GM21447 (cell line): ENCODE results near the gene ZNF813.
"Not testable (repeated sequence)": the region's sequence is repeated elsewhere in the genome, so short reads cannot be mapped to it uniquely, and the experiment has no call there.

Experiments used
- ATAC-seq: cut with Tn5 transposase; IDR thresholded peaks from one replicate; pipeline ENCODE4 v1.9.1; 2021; ENCODE audit not compliant: unreplicated experiment

The ZNF813 gene

DNA sequence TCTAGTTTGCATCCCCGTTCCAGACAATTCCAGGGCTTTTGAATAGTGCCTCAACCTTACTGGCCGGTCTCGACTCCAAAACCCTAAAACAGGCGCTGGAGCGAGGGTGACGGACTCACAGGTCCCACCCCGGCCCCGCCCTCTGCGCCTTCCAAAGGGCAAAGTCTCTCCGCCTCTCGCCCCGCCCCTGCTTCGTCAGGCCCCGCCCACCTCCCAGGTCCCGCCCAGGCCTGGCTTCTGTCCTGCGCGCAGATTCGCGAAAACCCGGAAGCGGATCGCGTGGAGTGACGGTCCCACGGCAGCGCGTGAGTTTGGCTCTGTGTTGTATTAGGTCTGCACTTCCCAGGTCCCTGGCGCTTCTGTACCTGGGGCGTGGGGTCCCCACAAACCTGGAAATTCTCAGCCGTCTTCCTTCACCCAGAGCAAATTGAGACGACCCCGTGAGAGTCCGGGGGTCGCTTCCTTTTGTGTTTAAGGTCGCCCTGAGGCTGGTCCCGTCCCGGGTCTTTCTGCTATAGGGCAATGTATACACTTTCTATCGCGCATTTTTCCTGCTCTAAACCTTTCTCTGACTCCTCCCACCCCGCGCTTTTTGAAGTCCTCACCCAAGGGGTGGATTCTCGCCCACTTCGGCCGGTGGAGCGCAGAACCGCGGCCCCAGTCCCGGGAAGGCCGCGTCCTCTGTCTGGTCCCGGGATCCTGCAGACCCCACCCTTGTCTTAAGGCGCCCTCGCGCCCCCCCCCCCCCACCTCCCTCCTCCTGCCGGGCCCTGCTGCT is at the start of gene ZNF813:
Gene ZNF813 (plus strand): TSS at position 249 of the 778 bp plus-strand sequence. CDS start 16,090 bp downstream, outside the sequence.
- peak; percentile 82 for ATAC-seq

DNA sequence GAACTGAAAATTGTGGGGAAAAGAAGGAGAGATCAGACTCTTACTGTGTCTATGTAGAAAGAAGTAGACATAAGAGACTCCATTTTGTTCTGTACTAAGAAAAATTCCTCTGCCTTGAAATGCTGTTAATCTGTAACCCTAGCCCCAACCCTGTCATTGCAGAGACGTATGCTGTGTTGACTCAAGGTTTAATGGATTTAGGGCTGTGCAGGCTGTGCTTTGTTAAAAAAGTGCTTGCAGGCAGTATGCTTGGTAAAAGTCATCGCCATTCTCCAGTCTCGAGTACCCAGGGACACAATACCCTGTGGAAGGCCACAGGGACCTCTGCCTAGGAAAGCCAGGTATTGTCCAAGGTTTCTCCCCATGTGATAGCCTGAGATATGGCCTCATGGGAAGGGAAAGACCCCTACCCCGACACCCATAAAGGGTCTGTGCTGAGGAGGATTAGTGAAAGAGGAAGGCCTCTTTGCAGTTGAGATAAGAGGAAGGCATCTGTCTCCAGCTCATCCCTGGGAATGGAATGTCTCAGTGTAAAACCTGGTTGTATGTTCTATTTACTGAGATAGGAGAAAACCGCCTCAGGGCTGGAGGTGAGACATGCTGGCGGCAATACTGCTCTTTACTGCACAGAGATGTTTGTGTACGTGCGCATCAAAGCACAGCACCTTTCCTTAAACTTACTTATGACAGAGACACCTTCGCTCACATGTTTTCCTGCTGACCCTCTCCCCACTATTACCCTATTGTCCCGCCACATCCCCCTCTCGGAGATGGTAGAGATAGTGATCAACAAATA is 46.8 kb upstream of the ZNF813 start:
- ATAC-seq: not testable (repeated sequence)

DNA sequence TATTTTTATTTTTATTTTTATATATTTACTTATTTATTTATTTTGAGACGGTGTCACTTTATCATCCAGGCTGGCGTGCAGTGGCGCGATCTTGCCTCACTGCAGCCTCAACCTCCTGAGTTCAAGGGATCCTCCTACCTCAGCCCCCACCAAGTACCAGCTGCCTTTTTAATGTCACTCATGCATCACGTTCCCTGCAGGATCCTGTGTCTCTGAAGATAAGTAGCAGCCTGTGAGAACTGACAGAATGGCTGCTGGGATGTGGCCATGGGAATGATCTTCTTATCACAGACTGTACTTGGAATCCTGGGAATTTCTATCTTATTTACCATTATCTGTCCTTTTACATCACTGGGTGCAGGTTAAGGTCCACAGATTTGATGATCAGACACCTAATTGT is 45.0 kb upstream of the ZNF813 start:
- ATAC-seq: no peak

DNA sequence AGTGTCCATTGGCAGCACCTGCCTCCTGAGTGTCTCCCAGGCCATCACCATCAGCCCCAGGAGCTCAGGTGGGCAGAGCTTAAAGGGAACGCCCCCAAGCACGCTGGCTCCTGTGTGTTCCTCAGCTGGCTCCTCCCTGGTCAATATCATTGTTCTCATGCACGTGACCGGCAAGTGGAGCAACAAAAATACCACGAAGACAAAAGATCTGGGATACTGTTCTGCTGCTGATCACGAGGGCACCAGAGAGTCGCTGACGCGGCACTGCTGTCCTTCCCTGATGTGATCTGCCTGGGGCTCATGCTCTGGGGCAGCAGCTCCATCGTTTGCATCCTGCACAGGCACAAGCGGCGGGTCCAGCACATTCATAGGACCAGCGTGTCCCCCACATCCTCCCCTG is 44.5 kb upstream of the ZNF813 start:
- ATAC-seq: not testable (repeated sequence)

DNA sequence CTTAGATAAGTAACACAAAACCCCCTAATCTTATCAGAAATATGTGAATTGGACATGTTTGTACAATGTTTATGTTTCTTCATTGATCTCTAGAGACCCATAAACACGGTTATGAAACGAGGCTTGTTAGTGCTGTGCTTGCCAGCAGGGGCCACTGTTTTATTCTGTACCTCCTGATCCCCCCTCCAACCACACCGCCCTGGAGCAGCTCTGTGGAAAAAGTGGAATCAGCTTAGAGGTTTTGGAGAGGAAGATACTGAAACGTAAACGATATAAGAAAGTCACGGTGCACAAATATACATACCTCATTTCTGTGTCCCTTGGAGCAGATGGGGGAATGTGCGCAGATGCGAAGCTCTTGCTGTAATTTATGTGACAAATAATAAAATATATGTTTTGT is 43.9 kb upstream of the ZNF813 start:
- not testable (repeated sequence) for ATAC-seq

DNA sequence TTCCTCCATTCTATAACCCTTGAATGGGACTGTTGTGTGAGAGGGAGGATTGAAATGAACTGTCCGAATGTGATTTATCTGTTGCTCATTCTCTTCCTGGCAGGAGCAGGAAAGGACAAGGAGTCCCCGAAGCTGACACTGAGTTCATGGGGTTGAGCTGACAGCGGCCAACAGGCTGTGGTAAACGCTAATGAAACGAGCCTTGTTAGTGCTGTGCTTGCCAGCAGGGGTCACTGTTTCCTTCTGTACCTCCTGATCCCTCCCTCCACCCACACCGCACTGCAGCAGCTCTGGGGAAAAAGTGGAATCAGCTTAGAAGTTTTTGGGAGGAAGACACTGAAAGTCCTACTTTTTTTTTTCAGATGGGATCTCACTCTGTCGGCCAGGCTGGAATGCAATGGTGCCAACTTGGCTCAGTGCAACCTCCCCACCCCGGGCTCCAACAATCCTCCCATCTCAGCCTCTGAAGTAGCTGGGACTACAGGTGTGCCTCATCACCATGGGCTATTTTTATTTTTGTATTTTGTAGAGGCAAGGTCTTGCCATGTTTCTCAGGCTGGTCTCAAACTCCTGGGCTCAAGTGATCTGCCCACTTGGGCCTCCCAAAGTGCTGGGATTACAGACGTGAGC is 42.5 kb upstream of the ZNF813 start:
- no peak for ATAC-seq

DNA sequence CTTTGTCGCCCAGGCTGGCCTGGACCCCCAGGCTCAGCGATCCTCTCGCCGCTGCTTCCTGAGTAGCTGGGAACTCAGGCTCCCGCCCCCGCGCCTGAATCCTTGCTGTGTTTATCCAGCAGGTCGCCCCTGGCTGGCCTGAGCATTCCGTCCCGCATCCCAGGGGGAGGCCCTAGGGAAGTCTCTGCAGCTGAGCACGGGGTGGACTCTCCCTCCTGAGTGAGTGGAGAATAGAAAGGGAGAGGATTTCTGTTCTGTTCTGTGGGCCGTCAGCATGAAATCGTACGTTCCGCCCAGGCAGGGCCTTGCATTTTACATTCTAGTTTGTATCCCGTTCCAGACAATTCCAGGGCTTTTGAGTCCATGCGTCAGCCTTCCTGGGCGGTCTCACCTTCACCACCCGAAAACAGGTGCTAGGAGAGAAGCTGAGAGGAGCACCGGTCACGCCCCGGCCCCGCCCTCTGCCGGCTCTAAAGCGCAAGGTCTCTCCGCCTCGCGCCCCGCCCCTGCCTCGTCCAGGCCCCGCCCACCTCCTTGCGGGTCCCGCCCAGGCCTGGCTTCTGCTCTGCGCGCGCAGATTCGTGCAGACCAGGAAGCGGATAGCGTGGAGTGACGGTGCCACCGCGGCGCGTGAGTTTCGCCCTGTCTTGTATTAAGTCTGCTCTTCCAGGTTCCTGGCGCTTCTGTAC is 36.0 kb upstream of the ZNF813 start, which contains the start of gene ZNF761:
Gene ZNF761 (plus strand): TSS at position 586 of the 689 bp plus-strand sequence. CDS start 15,285 bp downstream, outside the sequence.
- peak; percentile 91 for ATAC-seq

DNA sequence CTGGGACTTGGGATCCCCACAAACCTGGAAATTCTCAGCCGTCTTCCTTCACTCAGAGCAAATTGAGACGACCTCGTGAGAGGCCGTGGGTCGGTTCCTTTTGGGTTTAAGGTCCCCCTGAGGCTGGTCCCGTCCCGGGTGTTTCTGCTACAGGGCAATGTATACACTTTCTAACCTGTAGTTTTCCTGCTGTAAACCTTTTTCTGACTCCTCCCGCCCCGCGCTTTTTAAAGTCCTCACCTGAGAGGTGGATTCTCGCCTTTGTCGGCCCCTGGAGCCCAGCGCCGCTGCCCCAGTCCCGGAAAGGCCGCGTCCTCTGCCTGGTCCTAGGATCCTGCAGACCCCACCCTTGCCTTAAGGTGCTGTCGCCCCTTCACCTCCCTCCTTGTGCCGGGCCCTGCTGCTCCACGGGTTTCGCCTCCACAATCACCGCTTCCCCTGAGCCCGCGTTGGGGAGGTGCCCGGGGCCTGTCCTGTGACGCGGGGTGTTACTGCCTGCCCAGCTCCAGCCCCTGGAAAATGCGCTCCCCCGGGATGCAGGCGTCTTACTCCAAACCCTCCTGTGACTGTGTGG is 35.4 kb upstream of the ZNF813 start:
- peak; percentile 24 for ATAC-seq

DNA sequence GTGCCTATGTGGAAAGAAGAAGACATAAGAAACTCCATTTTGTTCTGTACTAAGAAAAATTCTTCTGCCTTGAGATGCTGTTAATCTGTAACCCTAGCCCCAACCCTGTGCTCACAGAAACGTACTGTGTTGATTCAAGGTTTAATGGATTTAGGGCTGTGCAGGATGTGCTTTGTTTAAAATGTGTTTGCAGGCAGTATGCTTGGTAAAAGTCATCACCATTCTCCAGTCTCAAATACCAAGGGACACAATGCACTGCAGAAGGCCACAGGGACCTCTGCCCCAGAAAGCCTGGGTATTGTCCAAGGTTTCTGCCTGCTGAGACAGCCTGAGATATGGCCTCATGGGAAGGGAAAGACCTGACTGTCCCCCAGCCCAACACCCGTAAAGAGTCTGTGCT is 23.7 kb upstream of the ZNF813 start:
- not testable (repeated sequence) for ATAC-seq

DNA sequence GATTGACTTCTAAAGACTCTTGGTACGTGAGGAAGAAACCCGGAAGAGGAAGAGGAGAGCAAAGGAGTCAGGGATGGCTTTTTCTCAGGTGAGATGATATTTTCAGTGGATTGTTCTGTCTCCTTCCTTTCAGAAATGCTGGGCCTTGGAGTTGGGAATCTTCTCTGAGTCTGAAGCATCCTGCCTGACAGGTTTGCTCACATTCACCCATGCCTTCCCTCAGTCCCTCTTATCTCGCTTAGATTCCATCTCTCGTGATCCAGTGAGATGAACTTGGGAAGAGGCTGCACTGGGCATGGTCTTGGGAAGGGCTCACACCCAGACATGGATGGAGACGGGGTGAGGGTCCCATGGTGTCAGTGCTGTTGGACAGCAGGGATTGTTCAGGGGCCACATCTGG is 20.3 kb upstream of the ZNF813 start:
- not testable (repeated sequence) for ATAC-seq

DNA sequence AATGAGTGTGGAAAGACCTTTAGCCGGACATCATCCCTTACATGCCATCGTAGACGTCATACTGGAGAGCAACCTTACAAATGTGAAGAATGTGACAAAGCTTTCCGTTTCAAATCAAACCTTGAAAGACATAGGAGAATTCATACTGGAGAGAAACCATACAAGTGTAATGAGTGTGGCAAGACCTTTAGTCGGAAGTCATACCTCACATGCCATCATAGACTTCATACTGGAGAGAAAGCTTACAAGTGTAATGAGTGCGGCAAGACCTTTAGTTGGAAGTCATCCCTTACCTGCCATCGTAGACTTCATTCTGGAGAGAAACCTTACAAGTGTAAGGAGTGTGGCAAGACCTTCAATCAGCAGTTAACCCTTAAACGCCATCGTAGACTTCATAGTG is 11.7 kb upstream of the ZNF813 start:
- ATAC-seq: no peak

DNA sequence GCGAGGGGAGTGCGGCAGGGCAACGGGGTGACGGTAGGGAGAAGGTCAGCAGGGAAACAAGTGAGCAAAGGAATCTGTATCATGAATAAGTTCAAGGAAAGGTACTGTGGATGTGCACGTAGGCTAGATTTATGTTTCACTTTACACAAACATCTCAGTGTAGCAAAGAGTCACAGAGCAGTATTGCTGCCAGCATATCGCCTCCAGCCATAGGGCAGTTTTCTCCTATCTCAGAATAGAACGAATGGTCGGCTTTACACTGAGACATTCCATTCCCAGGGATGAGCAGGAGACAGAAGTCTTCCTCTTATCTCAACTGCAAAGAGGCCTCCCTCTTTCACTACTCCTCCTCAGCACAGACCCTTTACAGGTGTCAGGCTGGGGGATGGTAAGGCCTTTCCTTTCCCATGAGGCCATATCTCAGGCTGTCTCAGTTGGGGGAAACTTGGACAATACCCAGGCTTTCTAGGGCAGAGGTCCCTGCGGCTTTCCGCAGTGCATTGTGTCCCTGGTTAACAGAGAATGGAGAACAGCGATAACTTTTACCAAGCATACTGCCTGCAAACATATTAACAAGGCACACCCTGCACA is 7.3 kb upstream of the ZNF813 start:
- ATAC-seq: not testable (repeated sequence)

DNA sequence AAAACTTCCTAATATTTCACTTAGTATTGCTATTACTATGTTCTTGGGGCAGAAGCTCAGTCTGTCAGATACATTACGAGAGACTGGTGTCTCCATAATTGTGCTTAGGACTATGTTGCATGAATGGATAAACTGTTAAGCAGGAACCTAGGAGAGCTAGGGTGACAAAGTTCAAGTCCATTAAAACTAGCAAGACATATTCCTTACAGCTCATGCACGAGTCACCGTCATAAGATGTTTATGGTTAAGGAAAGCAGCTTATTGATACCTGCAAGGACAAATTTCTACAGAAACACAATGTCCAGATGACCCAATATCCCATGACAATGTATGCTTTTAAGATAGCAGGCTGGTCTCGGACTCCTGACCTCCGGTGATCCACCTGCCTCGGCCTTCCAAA is 5.7 kb upstream of the ZNF813 start:
- ATAC-seq: no peak

DNA sequence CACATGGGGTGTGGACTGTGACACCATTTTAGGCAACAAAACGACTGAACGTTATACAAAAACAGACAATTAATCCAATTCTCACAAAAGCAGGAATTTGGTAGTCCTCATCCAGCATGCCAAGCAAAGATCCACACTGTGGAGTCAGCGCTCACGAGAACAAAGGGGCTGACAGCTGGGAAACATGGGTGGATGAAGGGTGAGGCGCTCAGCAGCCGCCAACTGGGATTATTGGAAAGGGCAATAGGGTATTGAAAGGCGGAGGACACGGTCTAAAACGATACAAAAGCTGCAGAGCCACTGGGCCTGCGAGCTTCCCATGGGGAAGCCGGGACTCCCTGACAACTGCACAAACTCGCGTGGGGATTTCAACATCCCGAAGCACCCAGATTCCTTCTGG is 4.7 kb upstream of the ZNF813 start:
- no peak for ATAC-seq

DNA sequence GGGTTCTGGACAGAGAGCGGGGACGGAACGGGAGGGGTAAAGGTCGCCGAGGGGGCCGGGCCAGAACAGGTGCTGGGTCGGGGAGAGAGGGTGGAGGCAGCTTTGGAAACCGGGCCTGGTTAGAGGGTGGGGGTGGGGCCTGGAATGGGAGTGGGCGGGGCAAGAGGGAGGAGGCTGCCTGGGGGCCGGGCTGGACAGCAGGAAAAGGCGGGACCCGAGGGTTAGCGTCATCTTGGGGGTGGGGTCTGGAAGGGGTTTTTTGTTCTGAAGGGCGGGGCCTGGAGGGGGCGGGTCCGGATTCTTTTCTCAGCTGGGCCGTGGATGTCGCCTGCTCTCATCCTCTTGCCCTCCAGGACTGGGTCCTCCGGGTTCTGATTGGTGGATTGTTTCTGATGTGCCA is 4.3 kb upstream of the ZNF813 start:
- no peak for ATAC-seq

DNA sequence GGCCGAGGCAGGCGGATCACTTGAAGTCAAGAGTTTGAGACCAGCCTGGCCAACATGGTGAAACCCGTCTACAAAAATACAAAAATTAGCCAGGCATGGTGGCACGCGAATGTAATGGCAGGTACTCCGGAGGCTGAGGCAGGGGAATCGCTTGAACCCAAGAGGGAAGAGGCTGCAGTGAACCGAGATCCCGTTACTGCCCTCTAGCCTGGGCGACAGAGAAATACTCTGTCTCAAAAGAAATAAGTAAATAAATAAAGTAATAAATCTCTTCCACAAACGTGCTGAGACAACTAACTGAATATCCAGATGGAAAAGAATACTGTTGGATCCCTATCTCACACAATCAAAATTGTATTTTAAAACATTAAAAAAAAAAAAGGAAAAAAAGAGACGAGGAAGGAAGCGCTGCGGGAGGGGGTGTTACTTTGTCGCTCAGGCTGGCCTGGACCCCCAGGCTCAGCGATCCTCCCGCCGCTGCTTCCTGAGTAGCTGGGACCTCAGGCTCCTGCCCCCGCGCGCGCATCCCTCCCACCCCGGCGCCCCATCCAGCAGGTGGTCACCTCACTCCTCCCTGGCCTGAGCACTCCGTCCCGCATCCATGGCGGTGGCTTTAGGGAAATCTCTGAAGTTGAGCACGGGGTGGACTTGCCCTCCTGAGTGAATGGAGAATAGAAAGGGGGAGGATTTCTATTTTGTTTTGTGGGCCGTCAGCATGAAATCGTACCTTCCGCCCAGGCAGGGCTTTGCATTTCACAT is 628 bp upstream of the ZNF813 start:
- ATAC-seq: peak; percentile 24

DNA sequence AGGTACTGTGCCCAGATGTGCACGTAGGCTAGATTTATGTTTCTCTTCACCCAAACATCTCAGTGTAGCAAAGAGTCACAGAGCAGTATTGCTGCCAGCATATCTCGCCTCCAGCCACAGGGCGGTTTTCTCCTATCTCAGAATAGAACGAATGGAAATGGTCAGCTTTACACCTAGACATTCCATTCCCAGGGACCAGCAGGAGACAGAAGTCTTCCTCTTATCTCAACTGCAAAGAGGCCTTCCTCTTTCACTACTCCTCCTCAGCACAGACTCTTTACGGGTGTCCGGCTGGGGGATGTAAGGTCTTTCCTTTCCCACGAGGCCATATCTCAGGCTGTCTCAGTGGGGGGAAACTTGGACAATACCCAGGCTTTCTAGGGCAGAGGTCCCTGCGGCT is 1.1 kb downstream of the ZNF813 start:
- not testable (repeated sequence) for ATAC-seq

DNA sequence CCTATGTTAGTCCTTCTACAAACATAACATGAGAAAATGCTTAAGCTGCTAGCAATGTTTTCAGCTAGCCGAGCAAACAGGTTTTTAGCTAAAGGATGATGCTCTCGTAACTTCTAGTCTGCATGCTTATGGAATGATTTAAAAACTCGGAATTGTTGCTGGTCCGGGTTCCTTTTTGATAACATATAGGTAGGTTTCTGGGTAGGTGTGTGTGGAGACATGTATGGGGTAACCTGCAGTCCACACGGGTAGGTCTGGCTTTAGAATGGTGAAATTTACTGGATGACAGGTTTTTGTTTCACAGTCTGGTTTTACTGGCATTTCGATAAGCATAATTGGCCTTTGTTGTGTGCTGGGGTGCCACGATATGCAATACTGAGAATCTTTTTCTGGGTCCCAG is 4.4 kb downstream of the ZNF813 start:
- ATAC-seq: no peak

DNA sequence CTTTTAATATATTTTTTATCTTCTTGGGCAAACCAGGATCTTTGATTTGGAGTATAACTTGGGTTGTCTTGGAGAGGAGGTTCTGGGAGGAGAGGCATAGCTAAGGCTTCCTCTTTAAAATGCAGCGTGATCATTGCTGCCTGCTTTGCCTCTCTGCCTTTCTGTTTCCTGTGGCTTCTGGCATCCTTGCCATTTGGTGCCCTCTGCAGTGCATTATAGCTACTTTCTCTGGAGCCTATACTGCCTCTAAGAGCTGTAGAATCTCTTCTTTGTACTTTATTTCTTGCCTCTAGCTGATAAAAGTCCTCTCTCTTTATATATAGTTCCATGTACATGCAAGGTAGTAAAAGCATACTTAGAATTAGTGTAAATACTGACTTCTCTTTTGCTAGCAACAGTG is 7.3 kb downstream of the ZNF813 start:
- ATAC-seq: not testable (repeated sequence)

DNA sequence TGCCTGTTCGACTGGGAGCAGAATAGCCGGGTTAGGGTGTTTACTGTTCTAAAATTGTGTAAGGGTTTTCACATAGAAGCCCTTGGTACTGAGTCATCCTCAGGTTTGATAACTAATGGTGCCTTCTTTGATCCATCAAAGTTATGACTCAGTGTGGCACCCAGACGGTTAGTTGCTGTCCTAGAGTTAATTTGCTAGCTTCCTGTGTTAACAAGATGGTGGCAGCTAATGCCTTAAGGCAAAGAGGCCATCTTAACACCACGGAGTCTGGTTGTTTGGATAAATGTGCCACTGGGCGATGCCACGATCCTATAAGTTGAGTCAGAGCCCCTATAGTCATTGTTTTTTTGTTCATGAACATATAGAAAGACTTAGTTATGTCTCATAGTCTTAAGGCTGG is 7.9 kb downstream of the ZNF813 start:
- ATAC-seq: not testable (repeated sequence)
